Measurements from ENCODE around the gene NPSR1.

NPSR1 gene

GRCh38 chr7:34734771-34735170 is 76.8 kb downstream of the NPSR1 start:
- no peak for TF ChIP-seq CTCF (IDR thresholded peaks at IDR 0.05; ENCODE audit: insufficient read depth, low read depth, low read length, missing control alignments)
- DNase-seq (ENCODE audit: low read depth): no peak
- H3K4me3 ChIP-seq (ENCODE audit: low read depth, low read length): no peak overlapping the region

GRCh38 chr7:34735526-34735925 is 77.5 kb downstream of the NPSR1 start:
- no peak for TF ChIP-seq CTCF (IDR thresholded peaks at IDR 0.05; ENCODE audit: insufficient read depth, low read depth, low read length, missing control alignments)
- no peak for DNase-seq (ENCODE audit: low read depth)
- H3K4me3 ChIP-seq (ENCODE audit: low read depth, low read length): no peak overlapping the region

- H3K4me3 ChIP-seq (ENCODE audit: low read depth, low read length): no peak overlapping the region
- no peak for TF ChIP-seq CTCF (IDR thresholded peaks at IDR 0.05; ENCODE audit: insufficient read depth, low read depth, low read length, missing control alignments)
Measured at GRCh38 chr7:34739651-34740300, 81.8 kb downstream of the NPSR1 start.

GRCh38 chr7:34740840-34741239 is 82.8 kb downstream of the NPSR1 start:
- TF ChIP-seq CTCF (IDR thresholded peaks at IDR 0.05; ENCODE audit: insufficient read depth, low read depth, low read length, missing control alignments): no peak
- DNase-seq (ENCODE audit: low read depth): no peak
- H3K4me3 ChIP-seq (ENCODE audit: low read depth, low read length): no peak overlapping the region

More at GRCh38 chr7:34739651-34740300, 81.8 kb downstream of the NPSR1 start:
- DNase-seq (ENCODE audit: low read depth): no peak

- no peak for TF ChIP-seq CTCF (IDR thresholded peaks at IDR 0.05; ENCODE audit: insufficient read depth, low read depth, low read length, missing control alignments)
- no peak for DNase-seq (ENCODE audit: low read depth)
- no peak overlapping the region for H3K4me3 ChIP-seq (ENCODE audit: low read depth, low read length)
Measured at GRCh38 chr7:34747176-34747781, 89.3 kb downstream of the NPSR1 start.

- H3K4me3 ChIP-seq (ENCODE audit: low read depth, low read length): no peak overlapping the region
- DNase-seq (ENCODE audit: low read depth): no peak
- no peak for TF ChIP-seq CTCF (IDR thresholded peaks at IDR 0.05; ENCODE audit: insufficient read depth, low read depth, low read length, missing control alignments)
Measured at GRCh38 chr7:34747867-34748727, 90.1 kb downstream of the NPSR1 start.

All from GM12865 (cell line).